H1 (cell line): ENCODE results near the gene KIF23. TPM values are rescaled to one million over a fixed set of nuclear protein-coding genes. Genes with fewer than 3 reads are reported as not detected.

Experiments
- CTCF ChIA-PET: fragments of 300-600 bp; sonication (Branson Sonifier 250); formaldehyde crosslinking; loops from one replicate; lab custom pipeline; 2021; ENCODE audit not compliant: partially characterized antibody; lab: Charles Lee
- POLR2A ChIA-PET: fragments of 300-600 bp; sonication (Branson Sonifier 250); formaldehyde crosslinking; loops from one replicate; lab custom pipeline; 2021; ENCODE audit warnings: inconsistent platforms; ENCODE audit not compliant: partially characterized antibody; lab: Charles Lee
- DNase-seq, 2 experiments: peaks; one replicate each; pipeline versions ENCODE4 v3.0.0 to v3.0.0-alpha.2; 2010 to 2022; ENCODE audit warnings: low spot score in 2 of 2, low read depth in 1 of 2, mixed read lengths in 1 of 2
- FAIRE-seq: peaks from 2 replicates; lab custom pipeline; 2011; peaks lifted over from hg19 to GRCh38; lab: Jason Lieb, UNC
- H2AFZ ChIP-seq: 2 replicates; pipeline ENCODE4 v1.8.1; 2012; ENCODE audit warnings: low read length, inconsistent platforms
- H2AK5ac ChIP-seq: 2 replicates; pipeline ENCODE4 v1.6.1; 2013; ENCODE audit warnings: low read depth, low read length
- H2BK120ac ChIP-seq: replicated peaks from 2 replicates; pipeline ENCODE3; 2013; ENCODE audit warnings: low read depth, low read length, inconsistent platforms
- H2BK12ac ChIP-seq: 2 replicates; pipeline ENCODE4 v1.6.1; 2013; ENCODE audit warnings: low read depth, low read length
- H2BK15ac ChIP-seq: 2 replicates; pipeline ENCODE4 v1.6.1; 2013; ENCODE audit warnings: low read length
- H2BK20ac ChIP-seq: 2 replicates; pipeline ENCODE4 v1.6.1; 2013; ENCODE audit warnings: low read length
- H2BK5ac ChIP-seq: 2 replicates; pipeline ENCODE4 v1.6.1; 2013; ENCODE audit warnings: low read depth, low read length
- H3K14ac ChIP-seq: 2 replicates; pipeline ENCODE4 v1.6.1; 2013; ENCODE audit warnings: inconsistent platforms; ENCODE audit not compliant: insufficient read length
- H3K18ac ChIP-seq: 2 replicates; pipeline ENCODE4 v1.6.1; 2013; ENCODE audit warnings: low read length; ENCODE audit errors: extremely low read depth
- H3K23ac ChIP-seq: 2 replicates; pipeline ENCODE4 v1.6.1; 2013; ENCODE audit warnings: inconsistent platforms; ENCODE audit not compliant: insufficient read length
- H3K23me2 ChIP-seq: 2 replicates; pipeline ENCODE4 v1.6.1; 2013; ENCODE audit warnings: low read depth, low read length
- H3K27ac ChIP-seq: 2 replicates; pipeline ENCODE4 v1.6.1; 2011; ENCODE audit warnings: low read depth, low read length, inconsistent platforms
- H3K27me3 ChIP-seq, 4 experiments: replicated peaks in 1 of 4; 1 replicate in 1 of 4; 2 replicates in 3 of 4; pipeline versions ENCODE4 v1.6.1 to v1.8.1; 2011 to 2013; ENCODE audit warnings: low read length in 3 of 4, mild to moderate bottlenecking in 3 of 4, inconsistent platforms in 2 of 4, mixed read lengths in 2 of 4, moderate library complexity in 1 of 4; ENCODE audit not compliant: control insufficient read depth in 3 of 4, insufficient read depth in 3 of 4; ENCODE audit errors: extremely low read depth in 1 of 4
- H3K36me3 ChIP-seq, 4 experiments: 2 replicates each; pipeline versions ENCODE4 v1.6.1 to v1.8.1; 2011 to 2013; ENCODE audit warnings: mild to moderate bottlenecking in 4 of 4, low read length in 3 of 4, moderate library complexity in 2 of 4, control low read depth in 1 of 4, inconsistent platforms in 1 of 4; ENCODE audit not compliant: insufficient read depth in 4 of 4, control insufficient read depth in 2 of 4
- H3K4ac ChIP-seq: replicated peaks from 2 replicates; pipeline ENCODE3; 2013; ENCODE audit warnings: low read length, low read depth, mixed read lengths, inconsistent platforms; ENCODE audit not compliant: insufficient read length
- H3K4me1 ChIP-seq, 4 experiments: replicated peaks in 1 of 4; 1 replicate in 1 of 4; 2 replicates in 3 of 4; pipeline versions ENCODE4 v1.6.1 to v1.8.1; 2011 to 2013; ENCODE audit warnings: low read length in 3 of 4, inconsistent platforms in 2 of 4, mixed read lengths in 1 of 4; ENCODE audit not compliant: insufficient read depth in 4 of 4, control insufficient read depth in 3 of 4
- H3K4me2 ChIP-seq, 2 experiments: 2 replicates each; pipeline versions ENCODE4 v1.6.1 to v1.8.1; 2011 to 2013; ENCODE audit warnings: low read depth in 2 of 2, low read length in 2 of 2, control low read depth in 1 of 2, inconsistent platforms in 1 of 2, mild to moderate bottlenecking in 1 of 2; ENCODE audit not compliant: insufficient read depth in 1 of 2
- H3K4me3 ChIP-seq, 4 experiments: fragments of 200-600, 300-600 bp in 1 of 4; sonication (generic), shearing (Covaris generic), sonication (Bioruptor Twin) in 1 of 4; 2 replicates each; pipeline versions ENCODE4 v1.5.1 to v1.8.1; 2011 to 2016; ENCODE audit warnings: low read length in 4 of 4, low read depth in 3 of 4, control low read depth in 2 of 4, inconsistent platforms in 2 of 4, mild to moderate bottlenecking in 2 of 4, mixed read lengths in 1 of 4, moderate library complexity in 1 of 4; ENCODE audit not compliant: insufficient read depth in 2 of 4; ENCODE audit errors: extremely low read depth in 1 of 4
- H3K56ac ChIP-seq: replicated peaks from 2 replicates; pipeline ENCODE3; 2013; ENCODE audit warnings: low read depth, mild to moderate bottlenecking, mixed read lengths, low read length, inconsistent platforms; ENCODE audit not compliant: insufficient read length
- H3K79me1 ChIP-seq: 2 replicates; pipeline ENCODE4 v1.6.1; 2013; ENCODE audit warnings: low read depth, low read length, control low read depth
- H3K79me2 ChIP-seq, 2 experiments: 2 replicates each; pipeline versions ENCODE4 v1.6.1 to v1.8.1; 2012 to 2013; ENCODE audit warnings: low read length in 2 of 2, mild to moderate bottlenecking in 2 of 2, inconsistent platforms in 1 of 2; ENCODE audit not compliant: insufficient read depth in 2 of 2, control insufficient read depth in 1 of 2
- H3K9ac ChIP-seq, 4 experiments: replicated peaks in 1 of 4; 1 replicate in 1 of 4; 2 replicates in 3 of 4; pipeline versions ENCODE4 v1.6.1 to v1.8.1; 2011 to 2013; ENCODE audit warnings: low read depth in 3 of 4, low read length in 3 of 4, control low read depth in 2 of 4, mild to moderate bottlenecking in 2 of 4, moderate library complexity in 2 of 4, inconsistent platforms in 1 of 4; ENCODE audit errors: extremely low read depth in 1 of 4
- H3K9me3 ChIP-seq, 2 experiments: 2 replicates each; pipeline versions ENCODE4 v1.6.1 to v1.8.1; 2012 to 2013; ENCODE audit warnings: mild to moderate bottlenecking in 2 of 2, moderate library complexity in 2 of 2, control low read depth in 1 of 2, inconsistent platforms in 1 of 2, low read depth in 1 of 2, low read length in 1 of 2, mixed read lengths in 1 of 2; ENCODE audit not compliant: insufficient read depth in 2 of 2
- H4K20me1 ChIP-seq, 2 experiments: replicated peaks in 1 of 2; 2 replicates each; pipeline versions ENCODE3 to v1.8.1; 2011 to 2013; ENCODE audit warnings: inconsistent platforms in 2 of 2, low read length in 2 of 2, mild to moderate bottlenecking in 1 of 2; ENCODE audit not compliant: insufficient read depth in 2 of 2, control insufficient read depth in 1 of 2
- H4K5ac ChIP-seq: 2 replicates; pipeline ENCODE4 v1.6.1; 2013; ENCODE audit warnings: low read length, low read depth, mixed read lengths, inconsistent platforms; ENCODE audit not compliant: insufficient read length
- H4K8ac ChIP-seq: 2 replicates; pipeline ENCODE4 v1.8.0; 2013; ENCODE audit warnings: mild to moderate bottlenecking, moderate library complexity, low read length, inconsistent platforms; ENCODE audit not compliant: insufficient read depth; ENCODE audit errors: extremely low read depth
- H4K91ac ChIP-seq: replicated peaks from 2 replicates; pipeline ENCODE3; 2013; ENCODE audit warnings: low read length, mixed read lengths, inconsistent platforms; ENCODE audit not compliant: insufficient read length
- ASH2L ChIP-seq: fragments of 200-600, 300-600 bp; sonication (generic); IDR thresholded peaks from one replicate; pipeline ENCODE4 v1.7.1; 2017; ENCODE audit warnings: low read length
- ATF3 ChIP-seq: IDR thresholded peaks from 2 replicates; pipeline ENCODE4 v1.6.1; 2011; ENCODE audit warnings: low read depth, mild to moderate bottlenecking, low read length; ENCODE audit not compliant: insufficient read depth
- BCL11A ChIP-seq, 2 experiments: IDR thresholded peaks; one replicate each; pipeline ENCODE4 v1.6.1; 2011; ENCODE audit warnings: low read depth in 2 of 2, low read length in 2 of 2, mild to moderate bottlenecking in 2 of 2
- GTF2F1 ChIP-seq: IDR thresholded peaks from 2 replicates; pipeline ENCODE4 v1.6.1; 2012; ENCODE audit warnings: low read depth, low read length, improper control_type of control experiment, borderline replicate concordance
- HDAC2 ChIP-seq, 2 experiments: fragments of 300-600 bp in 1 of 2; sonication (generic) in 1 of 2; IDR thresholded peaks; 2 replicates each; pipeline ENCODE4 v1.6.1; 2011 to 2012; ENCODE audit warnings: low read depth in 2 of 2, low read length in 2 of 2, mild to moderate bottlenecking in 2 of 2, moderate library complexity in 2 of 2, borderline replicate concordance in 1 of 2, inconsistent platforms in 1 of 2
- KDM4A ChIP-seq: IDR thresholded peaks from one replicate; pipeline ENCODE4 v1.7.1; 2012; ENCODE audit warnings: low read depth, mild to moderate bottlenecking, moderate library complexity, low read length, inconsistent platforms; ENCODE audit not compliant: severe bottlenecking
- NRF1 ChIP-seq: IDR thresholded peaks from 2 replicates; pipeline ENCODE4 v1.6.1; 2011; ENCODE audit warnings: mild to moderate bottlenecking, low read depth, low read length, improper control_type of control experiment
- POU5F1 ChIP-seq: IDR thresholded peaks from 2 replicates; pipeline ENCODE4 v1.6.1; 2011; ENCODE audit warnings: low read depth, mild to moderate bottlenecking, low read length, moderate library complexity
- RNF2 ChIP-seq: fragments of 200-900, 300-1000 bp; sonication (generic); IDR thresholded peaks from 2 replicates; pipeline ENCODE4 v1.7.1; 2016; ENCODE audit warnings: borderline replicate concordance, low read depth, mild to moderate bottlenecking, antibody characterized with exemption, low read length; ENCODE audit not compliant: poor library complexity, severe bottlenecking; ENCODE audit errors: missing control alignments
- SIN3A ChIP-seq, 2 experiments: IDR thresholded peaks in 1 of 2; conservative IDR thresholded peaks in 1 of 2; 2 replicates each; pipeline ENCODE4 v1.6.1; 2011 to 2012; ENCODE audit warnings: low read length in 2 of 2, improper control_type of control experiment in 1 of 2, low read depth in 1 of 2, mild to moderate bottlenecking in 1 of 2
- SIRT6 ChIP-seq: IDR thresholded peaks from one replicate; pipeline ENCODE4 v1.7.1; 2012; ENCODE audit warnings: low read length, inconsistent platforms
- SIX5 ChIP-seq: IDR thresholded peaks from 2 replicates; pipeline ENCODE4 v1.6.1; 2011; ENCODE audit warnings: mild to moderate bottlenecking, low read depth, low read length
- SP4 ChIP-seq: IDR thresholded peaks from 2 replicates; pipeline ENCODE4 v1.6.1; 2012; ENCODE audit warnings: low read length, inconsistent platforms
- SRF ChIP-seq: IDR thresholded peaks from 2 replicates; pipeline ENCODE4 v1.6.1; 2011; ENCODE audit warnings: mild to moderate bottlenecking, low read depth, low read length, moderate library complexity
- WGBS, 2 experiments: shearing (Covaris generic) in 1 of 2; methylation state at CpG; one replicate each; pipeline versions ENCODE4 v1.1.6 to v1.1.7; 2013 to 2015; ENCODE audit warnings: low lambda C conversion rate in 2 of 2, mixed read lengths in 2 of 2, inconsistent platforms in 1 of 2, low coverage in 1 of 2, missing lambda C conversion rate in 1 of 2; ENCODE audit not compliant: insufficient replicate concordance in 2 of 2, insufficient coverage in 1 of 2, insufficient read length in 1 of 2; ENCODE audit errors: extremely low coverage in 1 of 2, missing lambda C conversion rate in 1 of 2; 5-methylcytosine and 5-hydroxymethylcytosine counted together
- polyA plus RNA-seq, 7 experiments: library from polyadenylated mRNA; depleted of rRNA in 3 of 7; stranded (reverse) in 5 of 7; unstranded in 2 of 7; fragments of >200 nt in 5 of 7; fragments of 200-250 nt in 2 of 7; gene quantifications; 1 replicate in 5 of 7; 2 replicates in 1 of 7; 4 replicates in 1 of 7; pipeline versions ENCODE4 v1.2.1 to v1.2.3, GENCODE V29; 2011 to 2013; ENCODE audit warnings: missing spikeins in 2 of 7, mixed read lengths in 2 of 7
- total RNA-seq: library from RNA; stranded (reverse); fragmentation: NEBNext Ultra II Directional; extraction: Animal tissue kit (Norgen Biotek cat#: 25700); gene quantifications from 2 replicates; pipeline ENCODE4 v1.2.1, GENCODE V29; 2021

KIF23 gene
- total and polyA plus RNA-seq, 2 of the 8 experiments (the other 6 are each of a cell fraction or from before 2014, with no cell fraction given) = 26.2 to 77.4 TPM

GRCh38 chr15:69480932-69481331 is 66.8 kb downstream of the KIF23 start:
- Histone ChIP-seq H3K18ac (no peak overlapping the region), H3K36me3 (no peaks in the 10 kb centered on the region), H4K8ac (no peak overlapping the region), H3K4ac (no peak overlapping the region), H3K56ac (no peak overlapping the region), H4K20me1 (no peaks in the 10 kb centered on the region), H3K23ac (no peak overlapping the region), H3K23me2 (no peaks in the 10 kb centered on the region), H4K91ac (no peak overlapping the region), H3K14ac (no peak overlapping the region), H3K79me2 (no peaks in the 10 kb centered on the region), H2AFZ (no peak overlapping the region), H2BK20ac (no peak overlapping the region), H3K9me3 (peaks cover 3 to 12% of the 10 kb centered on the region in 2 experiments; a peak in 3 of 4 replicates), H2BK5ac (no peak overlapping the region), H3K4me3 (no peak overlapping the region), H3K27me3 (no peaks in the 10 kb centered on the region), H3K27ac (no peak overlapping the region), H2BK120ac (no peak overlapping the region), H3K4me2 (no peak overlapping the region), H2AK5ac (no peak overlapping the region), H4K5ac (no peak overlapping the region), H2BK15ac (no peak overlapping the region), H2BK12ac (no peak overlapping the region), H3K9ac (no peak overlapping the region), H3K79me1 (no peaks in the 10 kb centered on the region; the same call in 1 of the 2 replicates), H3K4me1 (no peaks in the 10 kb centered on the region)
- 88% methylated on average over 3 of the region's 3 CpGs; no CpG with 5 or more reads in 1 of the 2 experiments for WGBS, 2 experiments
- DNase-seq (no peak), FAIRE-seq (no peak)
- CTCF ChIA-PET = interaction anchor here (1.1 to 1.6 kb wide), 6 partner anchors 16 to 986 kb away, joined by 3 to 7 read pairs (median 3); no protein-coding TSS in a partner anchor
- POLR2A ChIA-PET = no interaction called here
- TF ChIP-seq ATF3 = no peak
- TF ChIP-seq SIRT6 = no peak
- TF ChIP-seq GTF2F1 = no peak
- no peak for TF ChIP-seq SIX5
- TF ChIP-seq RNF2 = no peak
- no peak for TF ChIP-seq KDM4A
- no peak for TF ChIP-seq NRF1
- TF ChIP-seq POU5F1 = no peak
- TF ChIP-seq SIN3A (conservative IDR thresholded peaks at IDR 0.05 in 1 of 2, IDR thresholded peaks at IDR 0.05 in 1 of 2; ENCODE audit: low read depth in 1 of 2, low read length in 2 of 2) = no peak
- TF ChIP-seq HDAC2 (IDR thresholded peaks at IDR 0.05; ENCODE audit: borderline replicate concordance in 1 of 2, low read depth in 2 of 2, low read length in 2 of 2) = no peak
- TF ChIP-seq ASH2L = no peak
- TF ChIP-seq SP4 = no peak
- no peak for TF ChIP-seq SRF
- TF ChIP-seq BCL11A (IDR thresholded peaks at IDR 0.05; ENCODE audit: low read depth in 2 of 2, low read length in 2 of 2) = no peak
